B cell (primary cell): ENCODE measurements around the gene ARSJ. TPM values are rescaled to one million over a fixed set of nuclear protein-coding genes. Genes with fewer than 3 reads are reported as not detected.

Experiments
- ATAC-seq: fragments of 200-7000 bp; cut with Tn5 transposase; one replicate; pipeline ENCODE4 v1.10.0; 2021; ENCODE audit warnings: low read depth, mild to moderate bottlenecking, moderate number of reproducible peaks, moderate library complexity
- CTCF ChIA-PET: fragments of 350-600 bp; sonication (Branson Sonifier 250); formaldehyde crosslinking; loops from one replicate; lab custom pipeline; 2021; ENCODE audit warnings: antibody characterized with exemption, inconsistent platforms; lab: Charles Lee
- POLR2A ChIA-PET: fragments of 350-600 bp; sonication (Branson Sonifier 250); formaldehyde crosslinking; loops from one replicate; lab custom pipeline; 2021; ENCODE audit warnings: antibody characterized with exemption; lab: Charles Lee
- DNase-seq: peaks from one replicate; pipeline ENCODE4 v3.0.0; 2013
- H2AFZ ChIP-seq: 2 replicates; pipeline ENCODE4 v1.6.1; 2012; ENCODE audit warnings: mild to moderate bottlenecking, low read depth, low read length; ENCODE audit not compliant: insufficient read depth, poor library complexity, severe bottlenecking
- H3K27ac ChIP-seq, 2 donors: 1 replicate in 1 of 2; 2 replicates in 1 of 2; pipeline ENCODE4 v1.5.1; 2012 to 2013; ENCODE audit warnings: low read length in 2 of 2, mild to moderate bottlenecking in 2 of 2, moderate library complexity in 1 of 2
- H3K27me3 ChIP-seq, 4 experiments: fragments of 200-600 bp in 1 of 4; sonication (generic) in 1 of 4; replicated peaks in 1 of 4; 1 replicate in 2 of 4; 2 replicates in 2 of 4; pipeline versions ENCODE4 v1.6.1 to v1.7.0; 2013 to 2016; ENCODE audit warnings: low read length in 3 of 4, mild to moderate bottlenecking in 2 of 4, mixed read lengths in 1 of 4, moderate library complexity in 1 of 4; ENCODE audit not compliant: insufficient read depth in 4 of 4, control insufficient read depth in 3 of 4; ENCODE audit errors: control extremely low read depth in 1 of 4
- H3K36me3 ChIP-seq, 2 experiments: replicated peaks in 1 of 2; 1 replicate in 1 of 2; 2 replicates in 1 of 2; pipeline versions ENCODE4 v1.6.1 to v1.7.1; 2013; ENCODE audit warnings: low read length in 1 of 2; ENCODE audit not compliant: insufficient read depth in 2 of 2, control insufficient read depth in 1 of 2; ENCODE audit errors: control extremely low read depth in 1 of 2, extremely low read depth in 1 of 2
- H3K4me1 ChIP-seq, 2 donors: fragments of 200-600 bp in 1 of 2; sonication (generic) in 1 of 2; 1 replicate in 1 of 2; 2 replicates in 1 of 2; pipeline versions ENCODE4 v1.5.1 to v1.6.1; 2013 to 2017; ENCODE audit warnings: low read length in 2 of 2; ENCODE audit not compliant: control insufficient read depth in 2 of 2, insufficient read depth in 2 of 2
- H3K4me2 ChIP-seq: replicated peaks from 2 replicates; pipeline ENCODE3; 2012; ENCODE audit warnings: mild to moderate bottlenecking, low read depth, low read length; ENCODE audit not compliant: poor library complexity, severe bottlenecking
- H3K4me3 ChIP-seq, 5 experiments: fragments of 200-600 bp in 1 of 5; sonication (generic) in 1 of 5; 1 replicate in 3 of 5; 2 replicates in 2 of 5; pipeline versions ENCODE4 v1.5.1 to v1.7.0; 2011 to 2016; ENCODE audit warnings: low read length in 4 of 5, mild to moderate bottlenecking in 4 of 5, low read depth in 2 of 5, control low read depth in 1 of 5, moderate library complexity in 1 of 5; ENCODE audit not compliant: insufficient read depth in 1 of 5; ENCODE audit errors: control extremely low read depth in 1 of 5, extremely low read depth in 1 of 5
- H3K79me2 ChIP-seq: fragments of 200-600 bp; sonication (generic); one replicate; pipeline ENCODE4 v1.6.0; 2016; ENCODE audit warnings: low read length; ENCODE audit not compliant: control insufficient read depth, insufficient read depth
- H3K9ac ChIP-seq: fragments of 200-600 bp; sonication (generic); 2 replicates; pipeline ENCODE4 v1.6.1; 2017; ENCODE audit warnings: mild to moderate bottlenecking, low read length, moderate library complexity
- H3K9me3 ChIP-seq, 3 donors: one replicate each; pipeline versions ENCODE4 v1.6.1 to v1.7.1; 2013; ENCODE audit warnings: low read length in 2 of 3; ENCODE audit not compliant: control insufficient read depth in 2 of 3, insufficient read depth in 1 of 3; ENCODE audit errors: control extremely low read depth in 1 of 3
- H4K20me1 ChIP-seq: 2 replicates; pipeline ENCODE4 v1.6.0; 2012; ENCODE audit warnings: mild to moderate bottlenecking, low read length; ENCODE audit not compliant: insufficient read depth, control insufficient read depth, poor library complexity, severe bottlenecking
- H3K27ac Mint-ChIP-seq: one replicate; pipeline ENCODE4 v1.8.0; 2021; ENCODE audit warnings: mixed read lengths
- H3K27me3 Mint-ChIP-seq: one replicate; pipeline ENCODE4 v1.8.0; 2021; ENCODE audit warnings: mixed read lengths
- H3K4me1 Mint-ChIP-seq: one replicate; pipeline ENCODE4 v1.8.0; 2021; ENCODE audit warnings: mixed read lengths
- H3K4me3 Mint-ChIP-seq: one replicate; pipeline ENCODE4 v1.8.0; 2021; ENCODE audit warnings: mixed read lengths
- H3K9me3 Mint-ChIP-seq: one replicate; pipeline ENCODE4 v1.8.0; 2022; ENCODE audit warnings: mixed read lengths; ENCODE audit not compliant: insufficient read depth
- EZH2 ChIP-seq: IDR thresholded peaks from 2 replicates; pipeline ENCODE4 v1.6.1; 2012; ENCODE audit warnings: borderline replicate concordance, low read depth, mild to moderate bottlenecking, moderate library complexity, low read length; ENCODE audit not compliant: insufficient read depth, poor library complexity, severe bottlenecking
- WGBS: methylation state at CpG from one replicate; pipeline ENCODE4 v1.1.5; 2013; ENCODE audit warnings: missing lambda C conversion rate; ENCODE audit not compliant: insufficient coverage; 5-methylcytosine and 5-hydroxymethylcytosine counted together
- intact Hi-C: fragments of 100-400 bp; cut with micrococcal nuclease; formaldehyde crosslinking; loops from one replicate; pipeline ENCODE4 v1.10.0; 2022
- polyA plus RNA-seq: library from polyadenylated mRNA; depleted of rRNA; stranded (reverse); fragments of >200 nt; gene quantifications from 2 replicates; pipeline ENCODE4 v1.2.3, GENCODE V29; 2012
- total RNA-seq, 2 donors: library from RNA; stranded (reverse); fragments of 120-200 nt in 1 of 2; gene quantifications; 1 replicate in 1 of 2; 2 replicates in 1 of 2; pipeline versions ENCODE4 v1.2.3 to v1.2.4, GENCODE V29; 2013 to 2022
- TF ChIP-seq, protein P1 (sequence below): fragments of 200-600 bp; IDR thresholded peaks from one replicate; pipeline ENCODE4 v1.8.0; 2022; ENCODE audit warnings: antibody characterized with exemption, mild to moderate bottlenecking

Gene ARSJ
- total and polyA plus RNA-seq, 2 donors (not counting 1 experiment from before 2014, with no cell fraction given) = not detected

DNA sequence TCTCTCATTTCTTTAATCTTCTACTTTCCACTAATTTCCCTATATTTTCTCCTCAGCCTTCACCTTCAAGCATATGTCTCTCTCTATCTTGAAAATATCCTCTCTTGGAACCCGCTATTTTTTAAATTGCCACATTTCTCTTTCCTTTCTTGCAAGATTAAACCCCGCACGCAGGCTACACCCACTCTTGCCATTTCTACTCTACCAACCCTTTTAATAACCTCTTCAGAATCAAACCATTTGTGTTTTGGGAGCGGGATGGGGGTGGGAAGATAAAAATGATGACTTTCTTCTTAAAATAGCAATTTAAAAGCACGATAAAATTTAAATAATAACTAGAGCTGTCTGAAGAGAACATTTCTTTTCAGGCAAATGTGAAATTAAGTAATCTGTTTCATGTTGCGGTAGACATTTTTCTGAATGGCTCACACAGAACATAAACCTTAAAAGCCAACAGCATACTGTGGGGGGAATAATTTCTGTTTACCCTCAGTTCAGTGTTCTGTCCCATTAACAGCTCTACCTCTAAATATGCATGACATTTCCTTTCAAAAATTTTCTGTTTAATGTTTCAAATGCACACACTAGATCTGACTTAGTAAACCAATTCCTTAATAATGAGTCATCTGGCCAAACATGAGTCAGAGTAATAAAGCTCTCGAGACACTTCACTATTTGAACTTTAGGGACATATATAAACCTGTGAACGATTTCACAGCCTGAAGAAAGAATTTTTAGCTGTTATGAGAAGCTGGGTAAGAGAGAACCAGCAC, 20.5 kb downstream of the ARSJ start:
- Histone ChIP-seq H3K27me3 (peaks cover 0 to 3% (median 2%) of the 10 kb centered on the region in 4 experiments), H3K4me1 (no peaks in the 10 kb centered on the region), H3K9me3 (no peaks in the 10 kb centered on the region), H2AFZ (no peak overlapping the region), H3K9ac (no peak overlapping the region), H3K79me2 (no peaks in the 10 kb centered on the region), H4K20me1 (no peaks in the 10 kb centered on the region), H3K4me3 (no peak overlapping the region), H3K27ac (no peak overlapping the region), H3K4me2 (no peak overlapping the region), H3K36me3 (no peaks in the 10 kb centered on the region)
- intact Hi-C loops = no loop called here
- WGBS = 88% methylated on average over 1 of the region's 8 CpGs
- peaks cover 27% of the 10 kb centered on the region for H3K27me3 Mint-ChIP-seq
- ATAC-seq (no peak), DNase-seq (no peak)
- peaks cover 3% of the 10 kb centered on the region for H3K9me3 Mint-ChIP-seq
- H3K4me3 Mint-ChIP-seq = no peak overlapping the region
- H3K4me1 Mint-ChIP-seq = no peaks in the 10 kb centered on the region
- CTCF ChIA-PET = no interaction called here
- no peak overlapping the region for H3K27ac Mint-ChIP-seq
- TF ChIP-seq, protein P1, sequence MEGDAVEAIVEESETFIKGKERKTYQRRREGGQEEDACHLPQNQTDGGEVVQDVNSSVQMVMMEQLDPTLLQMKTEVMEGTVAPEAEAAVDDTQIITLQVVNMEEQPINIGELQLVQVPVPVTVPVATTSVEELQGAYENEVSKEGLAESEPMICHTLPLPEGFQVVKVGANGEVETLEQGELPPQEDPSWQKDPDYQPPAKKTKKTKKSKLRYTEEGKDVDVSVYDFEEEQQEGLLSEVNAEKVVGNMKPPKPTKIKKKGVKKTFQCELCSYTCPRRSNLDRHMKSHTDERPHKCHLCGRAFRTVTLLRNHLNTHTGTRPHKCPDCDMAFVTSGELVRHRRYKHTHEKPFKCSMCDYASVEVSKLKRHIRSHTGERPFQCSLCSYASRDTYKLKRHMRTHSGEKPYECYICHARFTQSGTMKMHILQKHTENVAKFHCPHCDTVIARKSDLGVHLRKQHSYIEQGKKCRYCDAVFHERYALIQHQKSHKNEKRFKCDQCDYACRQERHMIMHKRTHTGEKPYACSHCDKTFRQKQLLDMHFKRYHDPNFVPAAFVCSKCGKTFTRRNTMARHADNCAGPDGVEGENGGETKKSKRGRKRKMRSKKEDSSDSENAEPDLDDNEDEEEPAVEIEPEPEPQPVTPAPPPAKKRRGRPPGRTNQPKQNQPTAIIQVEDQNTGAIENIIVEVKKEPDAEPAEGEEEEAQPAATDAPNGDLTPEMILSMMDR = no peak
- TF ChIP-seq EZH2 = no peak
- POLR2A ChIA-PET = no interaction called here

DNA sequence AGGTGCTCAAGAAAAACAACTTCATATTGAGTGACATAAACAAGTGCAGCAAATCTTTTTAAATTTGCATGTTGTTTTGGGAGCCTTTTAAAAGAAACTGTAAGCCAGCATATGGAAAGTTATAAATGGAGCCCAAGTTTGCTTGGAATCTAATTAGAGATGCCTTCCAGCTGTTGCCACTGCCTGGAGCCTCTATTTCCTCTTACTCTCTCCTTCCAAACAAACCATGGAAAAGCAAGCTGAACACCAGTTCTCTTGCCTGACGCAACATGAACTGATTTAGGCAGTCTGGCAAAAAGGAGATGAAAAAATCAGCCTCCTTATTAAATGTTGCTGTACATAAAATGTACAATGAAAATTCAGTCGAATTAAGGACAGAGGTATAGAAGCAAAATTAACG, 21.5 kb downstream of the ARSJ start:
- Histone ChIP-seq H3K9me3 (no peaks in the 10 kb centered on the region), H3K27me3 (peaks cover 0 to 8% (median 2%) of the 10 kb centered on the region in 4 experiments), H3K4me3 (no peak overlapping the region), H3K4me1 (no peaks in the 10 kb centered on the region), H3K4me2 (no peak overlapping the region), H4K20me1 (no peaks in the 10 kb centered on the region), H3K79me2 (no peaks in the 10 kb centered on the region), H3K9ac (no peak overlapping the region), H3K27ac (no peak overlapping the region), H2AFZ (no peak overlapping the region), H3K36me3 (no peaks in the 10 kb centered on the region)
- intact Hi-C loops = no loop called here
- TF ChIP-seq EZH2 = no peak
- TF ChIP-seq, protein P1 = no peak
- ATAC-seq = no peak
- Mint-ChIP-seq H3K27me3 (peaks cover 25% of the 10 kb centered on the region), H3K27ac (no peak overlapping the region), H3K4me3 (no peak overlapping the region), H3K9me3 (no peaks in the 10 kb centered on the region), H3K4me1 (no peaks in the 10 kb centered on the region)
- CTCF ChIA-PET = no interaction called here
- DNase-seq = no peak
- POLR2A ChIA-PET = no interaction called here
- no CpG with 5 or more reads among the region's 3 CpGs for WGBS
